HG03460 (cell line): ENCODE results near the gene NBL1.

Experiments used
- ATAC-seq: cut with Tn5 transposase; IDR thresholded peaks from one replicate; pipeline ENCODE4 v1.9.1; 2021; ENCODE audit not compliant: unreplicated experiment

Gene NBL1

GRCh38 chr1:19643602-19644394, at the start of gene NBL1:
Gene NBL1 (plus strand): TSS chr1:19644311. CDS start chr1:19655031, 10,720 bp downstream.
- ATAC-seq = peak; percentile 51

- no peak for ATAC-seq
Observed at GRCh38 chr1:19596065-19596713, 47.9 kb upstream of the NBL1 start.

GRCh38 chr1:19596714-19597495, 47.2 kb upstream of the NBL1 start:
- ATAC-seq = peak; percentile 84

- peak; percentile 4 for ATAC-seq
Observed at GRCh38 chr1:19597496-19598309, 46.4 kb upstream of the NBL1 start.

- no peak for ATAC-seq
Observed at GRCh38 chr1:19599810-19600209, 44.3 kb upstream of the NBL1 start.

- ATAC-seq = no peak
Observed at GRCh38 chr1:19602486-19602885, 41.6 kb upstream of the NBL1 start.

- no peak for ATAC-seq
Observed at GRCh38 chr1:19605967-19606366, 38.1 kb upstream of the NBL1 start.

GRCh38 chr1:19606817-19607642, 37.1 kb upstream of the NBL1 start:
- no peak for ATAC-seq

- ATAC-seq = no peak
Observed at GRCh38 chr1:19608232-19608631, 35.9 kb upstream of the NBL1 start.

GRCh38 chr1:19610282-19610981, 33.7 kb upstream of the NBL1 start:
- ATAC-seq = no peak

- no peak for ATAC-seq
Observed at GRCh38 chr1:19612530-19612929, 31.6 kb upstream of the NBL1 start.

- ATAC-seq = no peak
Observed at GRCh38 chr1:19613171-19613703, 30.9 kb upstream of the NBL1 start.

- ATAC-seq = no peak
Observed at GRCh38 chr1:19615438-19615837, 28.7 kb upstream of the NBL1 start.

GRCh38 chr1:19616489-19616888, 27.6 kb upstream of the NBL1 start:
- ATAC-seq = no peak

GRCh38 chr1:19617376-19617775, 26.7 kb upstream of the NBL1 start:
- ATAC-seq = no peak

- ATAC-seq = no peak
Observed at GRCh38 chr1:19618428-19618827, 25.7 kb upstream of the NBL1 start.

- no peak for ATAC-seq
Observed at GRCh38 chr1:19619697-19620384, 24.3 kb upstream of the NBL1 start.

- no peak for ATAC-seq
Observed at GRCh38 chr1:19620786-19621185, 23.3 kb upstream of the NBL1 start.
